IMR-90 (cell line): ENCODE results near the gene RPS19BP1. TPM values are rescaled to one million over a fixed set of nuclear protein-coding genes. Genes with fewer than 3 reads are reported as not detected.

Source experiments
- ATAC-seq: fragments of 200-7000 bp; cut with Tn5 transposase; 2 replicates; pipeline ENCODE4 v1.9.1; 2020; ENCODE audit warnings: low read depth, mild to moderate bottlenecking, moderate library complexity
- BruUV-seq: library from RNA; stranded (reverse); fragments of 400-500 nt; replicated peaks from 2 replicates; lab custom pipeline; 2021; lab: Mats Ljungman, UMichigan
- CTCF ChIA-PET: fragments of 300-600 bp; formaldehyde crosslinking; extraction: SDS; loops from one replicate; lab custom pipeline; 2021; ENCODE audit warnings: antibody characterized with exemption; lab: Yijun Ruan, JAX
- POLR2A ChIA-PET: fragments of 300-600 bp; sonication (Branson Sonifier 250); formaldehyde crosslinking; loops from one replicate; lab custom pipeline; 2022; ENCODE audit warnings: antibody characterized with exemption; ENCODE audit not compliant: unreplicated experiment; lab: Charles Lee
- DNase-seq: peaks from one replicate; pipeline ENCODE4 v3.0.0; 2013
- H2AFZ ChIP-seq: replicated peaks from 2 replicates; pipeline ENCODE3; 2013; ENCODE audit warnings: low read length, mild to moderate bottlenecking; ENCODE audit not compliant: poor library complexity
- H2AK5ac ChIP-seq: 2 replicates; pipeline ENCODE4 v1.6.1; 2013; ENCODE audit warnings: low read depth, low read length, inconsistent platforms
- H2AK9ac ChIP-seq: replicated peaks from 2 replicates; pipeline ENCODE3; 2013; ENCODE audit warnings: mild to moderate bottlenecking, low read depth, low read length, moderate library complexity; ENCODE audit not compliant: poor library complexity
- H2BK120ac ChIP-seq: 2 replicates; pipeline ENCODE4 v1.6.1; 2013; ENCODE audit warnings: low read depth, low read length, inconsistent platforms
- H2BK15ac ChIP-seq: 3 replicates; pipeline ENCODE4 v1.6.1; 2013; ENCODE audit warnings: low read depth, low read length, inconsistent platforms
- H2BK20ac ChIP-seq: 2 replicates; pipeline ENCODE4 v1.6.1; 2013; ENCODE audit warnings: low read depth, mild to moderate bottlenecking, inconsistent platforms, low read length, moderate library complexity
- H2BK5ac ChIP-seq: 2 replicates; pipeline ENCODE4 v1.6.1; 2013; ENCODE audit warnings: mild to moderate bottlenecking, low read depth, low read length, inconsistent platforms; ENCODE audit not compliant: poor library complexity, severe bottlenecking
- H3K14ac ChIP-seq: replicated peaks from 2 replicates; pipeline ENCODE4 v1.6.1; 2013; ENCODE audit warnings: low read depth, low read length, inconsistent platforms
- H3K18ac ChIP-seq: 2 replicates; pipeline ENCODE4 v1.6.1; 2013; ENCODE audit warnings: low read depth, low read length, control low read depth
- H3K23ac ChIP-seq: 2 replicates; pipeline ENCODE4 v1.6.1; 2013; ENCODE audit warnings: low read depth, low read length, inconsistent platforms
- H3K27ac ChIP-seq: 2 replicates; pipeline ENCODE4 v1.5.1; 2013; ENCODE audit warnings: mild to moderate bottlenecking, control low read depth, low read length; ENCODE audit not compliant: insufficient read depth
- H3K27me3 ChIP-seq: 2 replicates; pipeline ENCODE4 v1.6.1; 2013; ENCODE audit warnings: low read length; ENCODE audit not compliant: control insufficient read depth, insufficient read depth
- H3K36me3 ChIP-seq: 2 replicates; pipeline ENCODE4 v1.6.1; 2013; ENCODE audit warnings: low read length, mixed read lengths; ENCODE audit not compliant: control insufficient read depth, insufficient read depth
- H3K4ac ChIP-seq: 2 replicates; pipeline ENCODE4 v1.6.1; 2013; ENCODE audit warnings: low read depth, low read length, inconsistent platforms
- H3K4me1 ChIP-seq: 2 replicates; pipeline ENCODE4 v1.6.1; 2013; ENCODE audit warnings: low read length, mixed read lengths; ENCODE audit not compliant: control insufficient read depth, insufficient read depth
- H3K4me2 ChIP-seq: 2 replicates; pipeline ENCODE4 v1.6.1; 2013; ENCODE audit warnings: low read depth, mild to moderate bottlenecking, control low read depth, low read length, moderate library complexity
- H3K4me3 ChIP-seq: 2 replicates; pipeline ENCODE4 v1.5.1; 2013; ENCODE audit warnings: low read depth, mild to moderate bottlenecking, control low read depth, low read length, moderate library complexity; ENCODE audit not compliant: insufficient read depth
- H3K56ac ChIP-seq: 2 replicates; pipeline ENCODE4 v1.6.1; 2013; ENCODE audit warnings: low read length, inconsistent platforms; ENCODE audit not compliant: insufficient read depth; ENCODE audit errors: extremely low read depth
- H3K79me1 ChIP-seq, 2 experiments: 2 replicates each; pipeline ENCODE4 v1.6.1; 2013; ENCODE audit warnings: low read length in 2 of 2, inconsistent platforms in 1 of 2, low read depth in 1 of 2
- H3K9ac ChIP-seq: 2 replicates; pipeline ENCODE4 v1.6.1; 2013; ENCODE audit warnings: low read depth, low read length, control low read depth
- H3K9me1 ChIP-seq: 2 replicates; pipeline ENCODE4 v1.6.1; 2013; ENCODE audit warnings: low read length, inconsistent platforms; ENCODE audit not compliant: insufficient read depth
- H3K9me3 ChIP-seq: 2 replicates; pipeline ENCODE4 v1.6.1; 2013; ENCODE audit warnings: low read length; ENCODE audit not compliant: control insufficient read depth, insufficient read depth
- H4K20me1 ChIP-seq: 2 replicates; pipeline ENCODE4 v1.6.1; 2013; ENCODE audit warnings: low read length, inconsistent platforms; ENCODE audit not compliant: insufficient read depth
- H4K5ac ChIP-seq: 2 replicates; pipeline ENCODE4 v1.6.1; 2013; ENCODE audit warnings: mild to moderate bottlenecking, low read depth, low read length, control low read depth
- H4K8ac ChIP-seq, 2 experiments: 2 replicates each; pipeline ENCODE4 v1.6.1; 2013; ENCODE audit warnings: low read depth in 2 of 2, low read length in 2 of 2, control low read depth in 1 of 2, inconsistent platforms in 1 of 2
- H4K91ac ChIP-seq: 2 replicates; pipeline ENCODE4 v1.6.1; 2013; ENCODE audit warnings: low read depth, low read length, inconsistent platforms; ENCODE audit not compliant: insufficient read depth
- BHLHE40 ChIP-seq: fragments of 150-350 bp; IDR thresholded peaks from 2 replicates; pipeline ENCODE4 v1.6.1; 2016; ENCODE audit warnings: mild to moderate bottlenecking, low read depth, low read length
- CEBPB ChIP-seq: IDR thresholded peaks from 2 replicates; pipeline ENCODE4 v1.6.1; 2012; ENCODE audit warnings: low read depth, low read length, improper control_type of control experiment
- CHD1 ChIP-seq: IDR thresholded peaks from 2 replicates; pipeline ENCODE4 v1.6.1; 2012; ENCODE audit warnings: low read depth, low read length, improper control_type of control experiment
- CTCF ChIP-seq: conservative IDR thresholded peaks from 2 replicates; pipeline ENCODE4 v1.5.1; 2012; ENCODE audit warnings: mild to moderate bottlenecking, low read depth, low read length, improper control_type of control experiment
- FOS ChIP-seq: fragments of 150-350 bp; IDR thresholded peaks from 2 replicates; pipeline ENCODE4 v1.6.1; 2016; ENCODE audit warnings: low read depth, low read length
- MAFK ChIP-seq: IDR thresholded peaks from 2 replicates; pipeline ENCODE4 v1.6.1; 2012; ENCODE audit warnings: low read depth, low read length, improper control_type of control experiment
- MAZ ChIP-seq: IDR thresholded peaks from 2 replicates; pipeline ENCODE4 v1.6.1; 2012; ENCODE audit warnings: low read depth, mild to moderate bottlenecking, low read length, improper control_type of control experiment, moderate library complexity, borderline replicate concordance
- MXI1 ChIP-seq: IDR thresholded peaks from 2 replicates; pipeline ENCODE4 v1.6.1; 2012; ENCODE audit warnings: low read depth, mild to moderate bottlenecking, low read length, moderate library complexity, borderline replicate concordance
- NFE2L2 ChIP-seq: fragments of 150-350 bp; IDR thresholded peaks from 2 replicates; pipeline ENCODE4 v1.6.1; 2016; ENCODE audit warnings: low read depth, mild to moderate bottlenecking, low read length
- POLR2A ChIP-seq: IDR thresholded peaks from 2 replicates; pipeline ENCODE4 v1.6.1; 2012; ENCODE audit warnings: mild to moderate bottlenecking, low read depth, low read length
- RAD21 ChIP-seq: IDR thresholded peaks from 2 replicates; pipeline ENCODE4 v1.6.1; 2012; ENCODE audit warnings: low read length, improper control_type of control experiment
- RCOR1 ChIP-seq: IDR thresholded peaks from 2 replicates; pipeline ENCODE4 v1.6.1; 2012; ENCODE audit warnings: mild to moderate bottlenecking, low read length, improper control_type of control experiment; ENCODE audit not compliant: insufficient replicate concordance
- RFX5 ChIP-seq: IDR thresholded peaks from 2 replicates; pipeline ENCODE4 v1.8.0; 2012; ENCODE audit warnings: low read depth, mild to moderate bottlenecking, low read length, moderate library complexity
- SMC3 ChIP-seq: fragments of 150-350 bp; IDR thresholded peaks from 2 replicates; pipeline ENCODE4 v1.6.1; 2016; ENCODE audit warnings: low read depth, mild to moderate bottlenecking, antibody characterized with exemption, low read length, moderate library complexity
- USF2 ChIP-seq: fragments of 150-350 bp; IDR thresholded peaks from 2 replicates; pipeline ENCODE4 v1.6.1; 2017; ENCODE audit warnings: mild to moderate bottlenecking, antibody characterized with exemption, low read length, low read depth
- WGBS, 2 experiments: methylation state at CpG; one replicate each; pipeline versions ENCODE4 v1.1.5 to v1.1.7; 2013; ENCODE audit warnings: missing lambda C conversion rate in 2 of 2; ENCODE audit not compliant: insufficient read length in 1 of 2; ENCODE audit errors: extremely low coverage in 2 of 2; 5-methylcytosine and 5-hydroxymethylcytosine counted together
- dilution Hi-C: fragments of 300-500 bp; cut with HindIII; formaldehyde crosslinking; loops from one replicate; pipeline ENCODE4 v1.14.3; 2018; ENCODE audit warnings: low sequenced_read_pairs; ENCODE audit not compliant: unreplicated experiment
- in situ Hi-C: fragments of 300-500 bp; cut with MboI; formaldehyde crosslinking; loops from 3 replicates; pipeline ENCODE4 v1.14.3; 2019; ENCODE audit warnings: low sequenced_read_pairs, inconsistent platforms, mixed read lengths
- intact Hi-C: fragments of 100-400 bp; cut with micrococcal nuclease; formaldehyde crosslinking; loops from 2 replicates; pipeline ENCODE4 v1.10.0; 2022
- polyA plus RNA-seq, 3 experiments: library from polyadenylated mRNA; depleted of rRNA; stranded (reverse); fragments of >200 nt; gene quantifications; 2 replicates each; pipeline ENCODE4 v1.2.3, GENCODE V29; 2012; ENCODE audit warnings: low replicate concordance in 1 of 3
- total RNA-seq: library from RNA; depleted of rRNA; stranded (reverse); fragments of >200 nt; gene quantifications from 2 replicates; pipeline ENCODE4 v1.2.3, GENCODE V29; 2012
- TF ChIP-seq, protein P1 (sequence below): fragments of 150-350 bp; IDR thresholded peaks from 2 replicates; pipeline ENCODE4 v1.6.1; 2016; ENCODE audit warnings: low read depth, mild to moderate bottlenecking, low read length, moderate library complexity, borderline replicate concordance

Gene RPS19BP1
- total and polyA plus RNA-seq, 2 of the 4 experiments (the other 2 are of a cell fraction), result 33.0 to 95.4 TPM

DNA sequence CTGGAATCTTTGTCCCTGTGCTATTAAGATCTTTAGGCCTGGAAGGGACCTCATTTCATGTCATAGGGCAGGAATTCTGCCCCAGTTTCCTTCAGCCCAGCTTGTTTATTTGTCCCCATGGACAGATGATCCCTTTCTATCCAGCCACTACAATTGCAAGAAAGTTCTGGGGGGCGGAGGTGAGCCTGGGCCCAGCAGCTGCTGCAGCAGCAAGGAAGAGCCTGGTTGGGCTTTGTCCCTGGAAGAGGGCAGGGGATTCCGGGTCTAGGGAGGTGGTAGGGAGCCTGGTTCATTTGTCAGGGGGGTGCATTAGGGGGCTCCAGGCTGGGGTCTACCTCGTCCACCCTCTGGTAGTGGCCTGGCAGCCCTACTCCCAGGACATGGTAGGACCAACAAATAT, 21.6 kb upstream of the RPS19BP1 start:
- H2BK15ac ChIP-seq, result no peak overlapping the region
- H3K79me1 ChIP-seq, result no peaks in the 10 kb centered on the region
- no peaks in the 10 kb centered on the region for H3K9me3 ChIP-seq
- H4K91ac ChIP-seq, result no peak overlapping the region
- no peak overlapping the region for H2AFZ ChIP-seq
- H2AK9ac ChIP-seq, result no peak overlapping the region
- H4K8ac ChIP-seq, result no peak overlapping the region
- DNase-seq (no peak), ATAC-seq (no peak)
- H3K4me1 ChIP-seq, result no peaks in the 10 kb centered on the region; the same call in 1 of the 2 replicates
- no peaks in the 10 kb centered on the region for H3K9me1 ChIP-seq
- in situ Hi-C loops (no loop called here), intact Hi-C loops (no loop called here), dilution Hi-C loops (no loop called here)
- POLR2A ChIA-PET, result no interaction called here
- H3K4me2 ChIP-seq, result no peak overlapping the region
- CTCF ChIA-PET, result no interaction called here
- peaks cover 76% of the 10 kb centered on the region for H3K27me3 ChIP-seq
- no peak overlapping the region for H4K5ac ChIP-seq
- no peak overlapping the region for H3K4ac ChIP-seq
- H3K27ac ChIP-seq, result no peak overlapping the region
- H3K36me3 ChIP-seq, result no peaks in the 10 kb centered on the region
- no peak overlapping the region for H2BK20ac ChIP-seq
- BruUV-seq, result no TSS peak
- H3K4me3 ChIP-seq, result no peak overlapping the region
- H2BK5ac ChIP-seq, result no peak overlapping the region
- H2AK5ac ChIP-seq, result no peak overlapping the region
- no CpG with 5 or more reads among the region's 3 CpGs for WGBS, 2 experiments
- H3K18ac ChIP-seq, result no peak overlapping the region
- H3K23ac ChIP-seq, result no peak overlapping the region
- H4K20me1 ChIP-seq, result no peaks in the 10 kb centered on the region
- H3K56ac ChIP-seq, result no peak overlapping the region
- no peak overlapping the region for H3K14ac ChIP-seq
- no peak overlapping the region for H2BK120ac ChIP-seq
- H3K9ac ChIP-seq, result no peak overlapping the region
- TF ChIP-seq MAZ, result no peak
- no peak for TF ChIP-seq CEBPB
- no peak for TF ChIP-seq USF2
- TF ChIP-seq BHLHE40, result no peak
- TF ChIP-seq CTCF, result no peak
- TF ChIP-seq CHD1, result no peak
- TF ChIP-seq POLR2A, result no peak
- TF ChIP-seq SMC3, result no peak
- no peak for TF ChIP-seq MXI1
- no peak for TF ChIP-seq MAFK
- TF ChIP-seq NFE2L2, result no peak
- no peak for TF ChIP-seq FOS
- no peak for TF ChIP-seq RAD21
- TF ChIP-seq RFX5, result no peak
- TF ChIP-seq, protein P1, sequence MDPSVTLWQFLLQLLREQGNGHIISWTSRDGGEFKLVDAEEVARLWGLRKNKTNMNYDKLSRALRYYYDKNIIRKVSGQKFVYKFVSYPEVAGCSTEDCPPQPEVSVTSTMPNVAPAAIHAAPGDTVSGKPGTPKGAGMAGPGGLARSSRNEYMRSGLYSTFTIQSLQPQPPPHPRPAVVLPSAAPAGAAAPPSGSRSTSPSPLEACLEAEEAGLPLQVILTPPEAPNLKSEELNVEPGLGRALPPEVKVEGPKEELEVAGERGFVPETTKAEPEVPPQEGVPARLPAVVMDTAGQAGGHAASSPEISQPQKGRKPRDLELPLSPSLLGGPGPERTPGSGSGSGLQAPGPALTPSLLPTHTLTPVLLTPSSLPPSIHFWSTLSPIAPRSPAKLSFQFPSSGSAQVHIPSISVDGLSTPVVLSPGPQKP, result no peak
- TF ChIP-seq RCOR1, result no peak
